GM18951 (cell line): ENCODE measurements around the gene KRT7.

Source experiments
- POLR2A ChIP-seq: IDR thresholded peaks from 4 replicates; pipeline ENCODE4 v1.6.1; 2011; ENCODE audit warnings: mild to moderate bottlenecking; ENCODE audit not compliant: insufficient read length, insufficient read depth; ENCODE audit errors: extremely low read depth
- in situ Hi-C: fragments of 300-500 bp; cut with MboI; formaldehyde crosslinking; loops from one replicate; pipeline ENCODE4 v1.12.0; 2022; ENCODE audit warnings: low sequenced_read_pairs, mixed read lengths, inconsistent platforms; ENCODE audit not compliant: unreplicated experiment

KRT7 gene

DNA sequence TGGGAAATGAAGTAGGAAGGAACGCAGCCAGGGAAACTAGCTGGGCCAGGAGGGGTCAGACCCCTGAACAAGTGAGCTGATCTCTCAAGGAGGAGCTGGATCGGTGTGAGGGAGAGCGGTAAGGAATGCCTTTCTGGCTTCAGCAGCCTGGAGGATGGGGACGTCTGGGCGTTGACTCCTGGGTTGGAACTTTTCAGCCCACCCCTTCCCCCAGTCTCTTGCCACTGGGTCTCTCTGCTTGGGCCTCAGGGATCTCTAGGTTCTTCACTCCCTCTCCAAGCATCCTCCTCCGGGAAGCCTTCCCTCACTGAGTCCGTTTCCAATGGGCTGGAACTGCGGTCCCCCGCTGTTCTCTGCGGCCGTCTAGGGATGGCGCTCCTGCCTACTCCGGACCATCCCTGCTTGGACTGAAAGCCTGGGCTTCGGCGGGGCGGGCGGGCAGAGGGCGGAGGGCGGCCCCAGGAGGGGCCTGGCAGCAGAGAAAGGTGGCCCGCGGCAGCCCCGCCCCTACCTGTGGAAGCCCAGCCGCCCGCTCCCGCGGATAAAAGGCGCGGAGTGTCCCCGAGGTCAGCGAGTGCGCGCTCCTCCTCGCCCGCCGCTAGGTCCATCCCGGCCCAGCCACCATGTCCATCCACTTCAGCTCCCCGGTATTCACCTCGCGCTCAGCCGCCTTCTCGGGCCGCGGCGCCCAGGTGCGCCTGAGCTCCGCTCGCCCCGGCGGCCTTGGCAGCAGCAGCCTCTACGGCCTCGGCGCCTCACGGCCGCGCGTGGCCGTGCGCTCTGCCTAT is at the start of gene KRT7:
Gene KRT7, plus strand, starts transcription at position 570 of the 788 bp plus-strand sequence. Its CDS starts 54 bp downstream, at position 624.
- in situ Hi-C loops, result no loop called here
- no peak for TF ChIP-seq POLR2A

GRCh38 chr12:52183544-52183910 is 49.5 kb upstream of the KRT7 start:
- in situ Hi-C loops, result no loop called here
- no peak for TF ChIP-seq POLR2A

DNA sequence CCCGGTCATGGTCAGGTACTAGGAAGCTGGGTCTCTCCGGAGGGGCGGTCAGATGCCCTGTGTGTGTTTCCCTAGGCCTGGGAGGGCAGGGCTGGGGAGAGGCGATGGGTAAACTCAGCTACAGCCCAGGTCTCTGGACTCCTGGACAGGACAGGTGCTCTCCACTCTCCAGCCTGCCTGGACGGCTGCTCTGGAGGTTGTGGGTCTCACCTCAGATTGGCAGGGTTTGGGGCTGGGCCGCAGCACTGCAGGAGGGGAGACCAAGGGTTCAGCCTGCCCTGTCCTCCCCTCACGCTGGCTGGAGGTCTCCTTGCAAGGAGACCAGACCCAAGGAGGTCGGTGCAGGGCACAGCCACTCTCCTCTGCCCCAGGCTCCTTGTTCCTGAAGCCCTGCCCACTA is 49.1 kb upstream of the KRT7 start:
- no peak for TF ChIP-seq POLR2A
- in situ Hi-C loops, result no loop called here

DNA sequence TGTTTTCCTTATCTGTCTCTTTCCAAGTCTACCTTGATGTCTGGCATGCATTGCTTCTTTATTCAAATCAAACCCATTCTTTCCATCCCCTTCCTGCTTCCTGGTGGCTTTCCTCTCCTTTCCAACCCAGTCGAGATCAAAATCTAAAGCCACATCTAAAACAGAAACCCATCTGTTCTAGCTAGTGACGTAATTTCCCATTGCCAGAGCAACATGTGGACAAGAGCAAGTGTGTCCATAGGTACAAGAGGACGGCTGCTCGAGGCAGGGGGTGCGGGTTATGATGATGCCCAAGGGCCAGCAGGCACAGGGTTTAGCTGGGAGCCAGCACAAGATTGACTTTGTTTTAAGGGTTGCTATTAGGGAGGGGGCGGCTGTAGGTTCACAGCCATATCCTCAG is 48.2 kb upstream of the KRT7 start:
- no peak for TF ChIP-seq POLR2A
- in situ Hi-C loops, result no loop called here

DNA sequence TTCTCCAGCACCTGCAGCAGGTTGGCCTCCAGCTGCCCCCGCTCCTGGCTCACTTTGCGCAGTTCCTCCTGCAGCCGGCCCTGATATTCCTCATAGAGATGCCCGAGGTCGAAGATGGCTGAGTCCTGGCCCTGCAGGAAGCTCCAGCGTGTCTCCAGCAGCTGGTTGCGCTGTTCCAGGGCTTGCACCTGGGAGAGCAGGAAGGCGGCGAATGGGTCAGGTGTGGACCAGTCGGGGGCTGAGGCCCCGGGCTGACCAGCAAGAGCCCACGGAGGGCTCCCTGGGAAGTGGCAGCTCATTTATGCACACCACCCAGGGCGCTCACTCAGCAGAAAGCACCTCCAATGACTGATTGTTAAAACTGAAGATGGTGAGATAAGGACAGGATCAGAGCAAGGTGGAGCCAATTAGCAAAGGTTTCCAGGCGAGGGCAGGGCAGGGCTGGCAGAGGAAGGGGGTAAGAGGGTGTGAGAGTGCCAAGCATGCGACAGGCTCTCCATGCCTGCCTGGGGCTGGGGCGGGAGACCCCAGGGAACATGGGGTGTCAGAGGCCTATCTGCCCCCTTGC is 47.6 kb upstream of the KRT7 start:
- in situ Hi-C loops, result no loop called here
- no peak for TF ChIP-seq POLR2A

GRCh38 chr12:52186118-52186840 is 46.8 kb upstream of the KRT7 start:
- in situ Hi-C loops, result no loop called here
- TF ChIP-seq POLR2A, result no peak

GRCh38 chr12:52187206-52187605 is 45.8 kb upstream of the KRT7 start:
- in situ Hi-C loops, result no loop called here
- TF ChIP-seq POLR2A, result no peak

DNA sequence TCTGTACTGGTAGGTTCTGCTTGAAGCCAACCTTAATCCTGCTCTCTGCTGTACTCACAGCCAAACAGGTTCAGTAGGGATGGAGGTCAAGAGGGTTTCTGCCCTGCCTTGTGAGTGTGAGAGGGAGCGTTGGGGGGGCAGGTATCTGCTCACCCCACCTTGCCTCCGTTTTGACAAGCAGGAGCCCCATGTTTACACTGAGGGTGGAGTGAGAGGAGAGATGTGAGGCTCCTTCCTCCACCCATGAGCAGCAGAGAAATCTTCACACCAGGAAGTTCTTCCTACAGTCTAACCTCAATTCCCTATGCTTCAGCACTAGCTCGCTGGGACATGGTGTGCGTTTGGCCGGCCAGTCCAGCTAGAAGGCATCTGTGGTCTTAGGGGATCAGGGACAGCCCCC is 45.4 kb upstream of the KRT7 start:
- TF ChIP-seq POLR2A, result no peak
- in situ Hi-C loops, result no loop called here

- no peak for TF ChIP-seq POLR2A
These were observed 44.4 kb upstream of the KRT7 start for GRCh38 chr12:52188658-52189057.

GRCh38 chr12:52189376-52190174 is 43.5 kb upstream of the KRT7 start:
- TF ChIP-seq POLR2A, result no peak
- in situ Hi-C loops, result no loop called here

More at GRCh38 chr12:52188658-52189057, 44.4 kb upstream of the KRT7 start:
- in situ Hi-C loops, result no loop called here

- in situ Hi-C loops, result no loop called here
- no peak for TF ChIP-seq POLR2A
These were observed 41.9 kb upstream of the KRT7 start for GRCh38 chr12:52190860-52191729.
